ENCODE results near the gene CDC7.

DNA sequence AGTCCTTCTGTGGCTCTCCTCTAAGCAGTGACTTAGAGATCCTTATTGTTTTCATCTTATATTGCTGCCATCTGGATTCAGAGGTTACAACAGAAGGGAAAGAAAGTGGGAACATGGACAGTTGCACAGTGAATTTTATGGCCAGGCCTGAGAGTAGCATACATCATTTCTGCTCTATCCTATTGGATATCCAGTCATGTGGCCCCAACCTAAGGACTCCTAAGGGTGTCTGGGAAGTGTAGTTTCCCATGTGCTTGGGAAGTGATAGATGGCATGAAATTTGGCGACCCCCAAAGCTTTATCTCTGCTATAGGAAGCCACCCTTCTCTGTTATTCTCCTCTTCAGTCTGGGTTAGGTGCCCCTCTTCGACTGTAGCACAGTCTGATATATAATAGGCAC lies 51.9 kb downstream of the CDC7 start:
- TF ChIP-seq, protein P1, sequence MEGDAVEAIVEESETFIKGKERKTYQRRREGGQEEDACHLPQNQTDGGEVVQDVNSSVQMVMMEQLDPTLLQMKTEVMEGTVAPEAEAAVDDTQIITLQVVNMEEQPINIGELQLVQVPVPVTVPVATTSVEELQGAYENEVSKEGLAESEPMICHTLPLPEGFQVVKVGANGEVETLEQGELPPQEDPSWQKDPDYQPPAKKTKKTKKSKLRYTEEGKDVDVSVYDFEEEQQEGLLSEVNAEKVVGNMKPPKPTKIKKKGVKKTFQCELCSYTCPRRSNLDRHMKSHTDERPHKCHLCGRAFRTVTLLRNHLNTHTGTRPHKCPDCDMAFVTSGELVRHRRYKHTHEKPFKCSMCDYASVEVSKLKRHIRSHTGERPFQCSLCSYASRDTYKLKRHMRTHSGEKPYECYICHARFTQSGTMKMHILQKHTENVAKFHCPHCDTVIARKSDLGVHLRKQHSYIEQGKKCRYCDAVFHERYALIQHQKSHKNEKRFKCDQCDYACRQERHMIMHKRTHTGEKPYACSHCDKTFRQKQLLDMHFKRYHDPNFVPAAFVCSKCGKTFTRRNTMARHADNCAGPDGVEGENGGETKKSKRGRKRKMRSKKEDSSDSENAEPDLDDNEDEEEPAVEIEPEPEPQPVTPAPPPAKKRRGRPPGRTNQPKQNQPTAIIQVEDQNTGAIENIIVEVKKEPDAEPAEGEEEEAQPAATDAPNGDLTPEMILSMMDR (conservative IDR thresholded peaks at IDR 0.05): no peak
- TF ChIP-seq ZFX (IDR thresholded peaks at IDR 0.05): no peak
